PC-3 (cell line): Measurements from ENCODE around the gene MSI1. TPM values are rescaled to one million over a fixed set of nuclear protein-coding genes. Genes with fewer than 3 reads are reported as not detected.

Experiments used
- ATAC-seq: fragments of 200-7000 bp; cut with Tn5 transposase; 2 replicates; pipeline ENCODE4 v1.9.1; 2020; ENCODE audit warnings: mild to moderate bottlenecking, moderate library complexity
- BruUV-seq: library from RNA; stranded (reverse); fragments of 400-500 nt; replicated peaks from 2 replicates; lab custom pipeline; 2021; lab: Mats Ljungman, UMichigan
- CTCF ChIA-PET: fragments of 300-600 bp; sonication (Branson Sonifier 250); formaldehyde crosslinking; loops from one replicate; lab custom pipeline; 2022; ENCODE audit warnings: antibody characterized with exemption; lab: Charles Lee
- POLR2A ChIA-PET: fragments of 300-600 bp; sonication (Branson Sonifier 250); formaldehyde crosslinking; loops from one replicate; lab custom pipeline; 2022; ENCODE audit warnings: antibody characterized with exemption; ENCODE audit not compliant: unreplicated experiment; lab: Charles Lee
- DNase-seq: peaks from one replicate; pipeline ENCODE4 v3.0.0-alpha.2; 2015
- H2AFZ ChIP-seq: fragments of 300-600 bp; sonication (generic); 2 replicates; pipeline ENCODE4 v1.6.0; 2016; ENCODE audit warnings: antibody characterized with exemption, low read length
- H3F3A ChIP-seq: fragments of 300-600 bp; sonication (generic); one replicate; pipeline ENCODE4 v1.6.0; 2017; ENCODE audit warnings: antibody characterized with exemption, low read length, control low read depth, mild to moderate bottlenecking; ENCODE audit not compliant: unreplicated experiment
- H3K27ac ChIP-seq: fragments of 300-600 bp; sonication (generic); 2 replicates; pipeline ENCODE4 v1.5.1; 2016; ENCODE audit warnings: mild to moderate bottlenecking, low read length
- H3K27me3 ChIP-seq: fragments of 300-600 bp; sonication (generic); 2 replicates; pipeline ENCODE4 v1.6.1; 2016; ENCODE audit warnings: low read length, mixed read lengths
- H3K36me3 ChIP-seq: fragments of 300-600 bp; sonication (generic); 2 replicates; pipeline ENCODE4 v1.6.1; 2016; ENCODE audit warnings: low read depth, mixed run types, low read length, mixed read lengths
- H3K4me1 ChIP-seq: fragments of 300-600 bp; sonication (generic); 2 replicates; pipeline ENCODE4 v1.5.1; 2016; ENCODE audit warnings: low read length; ENCODE audit not compliant: insufficient read depth
- H3K4me2 ChIP-seq: fragments of 300-600 bp; sonication (generic); 2 replicates; pipeline ENCODE4 v1.6.0; 2016; ENCODE audit warnings: low read length
- H3K4me3 ChIP-seq: fragments of 300-600 bp; sonication (generic); 2 replicates; pipeline ENCODE4 v1.5.1; 2016; ENCODE audit warnings: mild to moderate bottlenecking, low read length, mixed read lengths
- H3K79me2 ChIP-seq: fragments of 300-600 bp; sonication (generic); 2 replicates; pipeline ENCODE4 v1.6.1; 2017; ENCODE audit warnings: low read length, mixed read lengths
- H3K9ac ChIP-seq: fragments of 300-600 bp; sonication (generic); 2 replicates; pipeline ENCODE4 v1.6.0; 2016; ENCODE audit warnings: mild to moderate bottlenecking, low read length
- H3K9me2 ChIP-seq: fragments of 300-600 bp; sonication (generic); replicated peaks from 2 replicates; pipeline ENCODE4 v1.6.1; 2016; ENCODE audit warnings: mixed run types, low read length, mixed read lengths
- H3K9me3 ChIP-seq: fragments of 300-600 bp; sonication (generic); 2 replicates; pipeline ENCODE4 v1.6.1; 2016; ENCODE audit warnings: low read length, mixed read lengths
- H4K20me1 ChIP-seq: fragments of 300-600 bp; sonication (generic); 2 replicates; pipeline ENCODE4 v1.6.1; 2016; ENCODE audit warnings: low read length, mixed read lengths
- CTCF ChIP-seq: fragments of 300-600 bp; sonication (generic); conservative IDR thresholded peaks from 2 replicates; pipeline ENCODE4 v1.5.1; 2017; ENCODE audit warnings: antibody characterized with exemption, low read depth, mild to moderate bottlenecking, low read length
- EZH2 ChIP-seq: fragments of 300-600 bp; sonication (generic); IDR thresholded peaks from one replicate; pipeline ENCODE4 v1.6.1; 2017; ENCODE audit warnings: antibody characterized with exemption, mild to moderate bottlenecking, low read length; ENCODE audit not compliant: unreplicated experiment
- EZH2phosphoT487 ChIP-seq: fragments of 300-600 bp; sonication (generic); IDR thresholded peaks from 2 replicates; pipeline ENCODE4 v1.6.1; 2018; ENCODE audit warnings: mild to moderate bottlenecking, antibody characterized with exemption, low read length, borderline replicate concordance
- intact Hi-C: fragments of 100-400 bp; cut with micrococcal nuclease; formaldehyde crosslinking; loops from 2 replicates; pipeline ENCODE4 v1.9.0; 2023
- total RNA-seq: library from RNA; depleted of rRNA; stranded (reverse); fragments of >200 nt; gene quantifications from 2 replicates; pipeline ENCODE4 v1.2.3, GENCODE V29; 2014

MSI1 gene
- total RNA-seq, 1 experiment from 2014 or later = not detected

- H3K4me3 ChIP-seq = no peak overlapping the region
- H3K9me3 ChIP-seq = no peaks in the 10 kb centered on the region
- H3K27ac ChIP-seq = no peak overlapping the region
- no peaks in the 10 kb centered on the region for H4K20me1 ChIP-seq
- TF ChIP-seq CTCF (no peak), EZH2 (no peak), EZH2phosphoT487 (no peak)
- H3K36me3 ChIP-seq = no peaks in the 10 kb centered on the region
- ChIA-PET CTCF (no interaction called here), POLR2A (no interaction called here)
- H3K4me2 ChIP-seq = no peak overlapping the region
- H3K9ac ChIP-seq = no peak overlapping the region
- H3K4me1 ChIP-seq = no peaks in the 10 kb centered on the region
- no peak for ATAC-seq
- no peaks in the 10 kb centered on the region for H3F3A ChIP-seq
- BruUV-seq = no TSS peak
- H3K9me2 ChIP-seq = no peaks in the 10 kb centered on the region
- intact Hi-C loops = no loop called here
- H3K27me3 ChIP-seq = no peaks in the 10 kb centered on the region
- H3K79me2 ChIP-seq = no peaks in the 10 kb centered on the region
- DNase-seq = no peak
- no peak overlapping the region for H2AFZ ChIP-seq
These were observed 35.3 kb upstream of the MSI1 start for GRCh38 chr12:120404271-120404670.

GRCh38 chr12:120403869-120404268, 34.9 kb upstream of the MSI1 start:
- H3F3A ChIP-seq = no peaks in the 10 kb centered on the region
- H3K4me3 ChIP-seq = no peak overlapping the region
- no peaks in the 10 kb centered on the region for H3K4me1 ChIP-seq
- no peaks in the 10 kb centered on the region for H3K9me3 ChIP-seq
- intact Hi-C loops = no loop called here
- no peak overlapping the region for H3K4me2 ChIP-seq
- no peak overlapping the region for H3K9ac ChIP-seq
- H3K9me2 ChIP-seq = no peaks in the 10 kb centered on the region
- H4K20me1 ChIP-seq = no peaks in the 10 kb centered on the region
- no TSS peak for BruUV-seq
- no peaks in the 10 kb centered on the region for H3K79me2 ChIP-seq
- H3K27ac ChIP-seq = no peak overlapping the region
- no peaks in the 10 kb centered on the region for H3K36me3 ChIP-seq
- no peak overlapping the region for H2AFZ ChIP-seq
- no peak for DNase-seq
- ChIA-PET POLR2A (no interaction called here), CTCF (no interaction called here)
- ATAC-seq = no peak
- TF ChIP-seq EZH2 = no peak
- no peak for TF ChIP-seq CTCF
- TF ChIP-seq EZH2phosphoT487 = no peak
- H3K27me3 ChIP-seq = no peaks in the 10 kb centered on the region

- intact Hi-C loops = no loop called here
- H3K9me3 ChIP-seq = no peaks in the 10 kb centered on the region
- no peak overlapping the region for H2AFZ ChIP-seq
- no TSS peak for BruUV-seq
- no peak for ATAC-seq
- no peaks in the 10 kb centered on the region for H4K20me1 ChIP-seq
- no peak for DNase-seq
- H3K4me3 ChIP-seq = no peak overlapping the region
- no peaks in the 10 kb centered on the region for H3K36me3 ChIP-seq
- no peak overlapping the region for H3K4me2 ChIP-seq
- H3F3A ChIP-seq = no peaks in the 10 kb centered on the region
- POLR2A ChIA-PET = no interaction called here
- no peaks in the 10 kb centered on the region for H3K27me3 ChIP-seq
- no peak overlapping the region for H3K9ac ChIP-seq
- TF ChIP-seq EZH2 = no peak
- H3K27ac ChIP-seq = no peak overlapping the region
- no peaks in the 10 kb centered on the region for H3K9me2 ChIP-seq
- H3K4me1 ChIP-seq = no peaks in the 10 kb centered on the region
- no peaks in the 10 kb centered on the region for H3K79me2 ChIP-seq
- CTCF ChIA-PET = no interaction called here
These were observed 33.3 kb upstream of the MSI1 start for GRCh38 chr12:120402217-120402616.
